Testis (tissue), 3 donors: ENCODE results near the gene PEX14. TPM values are rescaled to one million over a fixed set of nuclear protein-coding genes. Genes with fewer than 3 reads are reported as not detected.

Source experiments
- DNase-seq: peaks from one replicate; pipeline ENCODE4 v3.0.0-alpha.2; 2019
- H3K27ac ChIP-seq, 2 donors: fragments of 200-600 bp; sonication (generic); one replicate each; pipeline ENCODE4 v1.5.1; 2019
- H3K27me3 ChIP-seq: fragments of 200-600 bp; sonication (generic); one replicate; pipeline ENCODE4 v1.5.1; 2019
- H3K36me3 ChIP-seq: fragments of 200-600 bp; sonication (generic); one replicate; pipeline ENCODE4 v1.5.1; 2017; ENCODE audit warnings: low read depth; ENCODE audit errors: missing control alignments
- H3K4me1 ChIP-seq: fragments of 200-600 bp; sonication (generic); one replicate; pipeline ENCODE4 v1.5.1; 2019
- H3K4me3 ChIP-seq, 2 donors: fragments of 200-600 bp; sonication (generic); one replicate each; pipeline ENCODE4 v1.5.1; 2017 to 2019
- H3K9me3 ChIP-seq: fragments of 200-600 bp; sonication (generic); one replicate; pipeline ENCODE4 v1.5.1; 2017
- POLR2A ChIP-seq: fragments of 450-650 bp; IDR thresholded peaks from one replicate; pipeline ENCODE4 v1.6.1; 2017; ENCODE audit warnings: antibody characterized with exemption, mild to moderate bottlenecking, moderate library complexity
- WGBS, 2 donors: methylation state at CpG; one replicate each; pipeline ENCODE4 v1.1.5; 2018; 5-methylcytosine and 5-hydroxymethylcytosine counted together
- intact Hi-C: fragments of 100-400 bp; cut with DNase I; formaldehyde crosslinking; loops from one replicate; pipeline ENCODE4 v1.15.1; 2023; ENCODE audit warnings: low total_unique reads
- polyA plus RNA-seq: library from polyadenylated mRNA; stranded (reverse); fragments of 350-450 nt; fragmentation: Illumina TruSeq; extraction: RNeasy Lipid Tissue Mini Kit (QIAGEN cat#74804); gene quantifications from one replicate; pipeline ENCODE4 v1.2.3, GENCODE V29; 2014; ENCODE audit warnings: low read depth, low replicate concordance; ENCODE audit not compliant: insufficient read depth
- total RNA-seq, 2 donors: library from RNA; depleted of rRNA; stranded (reverse); fragments of >200 nt; gene quantifications; one replicate each; pipeline ENCODE4 v1.2.3, GENCODE V29; 2016
- TF ChIP-seq, protein P1 (sequence below), 3 experiments: fragments of 450-650 bp in 2 of 3; fragments of 200-600 bp in 1 of 3; sonication (generic) in 1 of 3; IDR thresholded peaks; one replicate each; pipeline ENCODE4 v1.5.1; 2016 to 2019; ENCODE audit warnings: antibody characterized with exemption in 3 of 3, mild to moderate bottlenecking in 2 of 3, moderate library complexity in 1 of 3

PEX14 gene
- total and polyA plus RNA-seq, 3 donors from 2014 or later: 28.6 to 39.8 (median 30.3) TPM

- Histone ChIP-seq H3K36me3 (no peaks in the 10 kb centered on the region), H3K4me1 (no peaks in the 10 kb centered on the region), H3K9me3 (no peaks in the 10 kb centered on the region), H3K4me3 (no peak overlapping the region), H3K27me3 (no peaks in the 10 kb centered on the region), H3K27ac (no peak overlapping the region)
- intact Hi-C loops: no loop called here
- no peak for DNase-seq
- WGBS, 2 donors: 92 to 99% methylated on average over 7 of the region's 7 CpGs
- TF ChIP-seq, protein P1, sequence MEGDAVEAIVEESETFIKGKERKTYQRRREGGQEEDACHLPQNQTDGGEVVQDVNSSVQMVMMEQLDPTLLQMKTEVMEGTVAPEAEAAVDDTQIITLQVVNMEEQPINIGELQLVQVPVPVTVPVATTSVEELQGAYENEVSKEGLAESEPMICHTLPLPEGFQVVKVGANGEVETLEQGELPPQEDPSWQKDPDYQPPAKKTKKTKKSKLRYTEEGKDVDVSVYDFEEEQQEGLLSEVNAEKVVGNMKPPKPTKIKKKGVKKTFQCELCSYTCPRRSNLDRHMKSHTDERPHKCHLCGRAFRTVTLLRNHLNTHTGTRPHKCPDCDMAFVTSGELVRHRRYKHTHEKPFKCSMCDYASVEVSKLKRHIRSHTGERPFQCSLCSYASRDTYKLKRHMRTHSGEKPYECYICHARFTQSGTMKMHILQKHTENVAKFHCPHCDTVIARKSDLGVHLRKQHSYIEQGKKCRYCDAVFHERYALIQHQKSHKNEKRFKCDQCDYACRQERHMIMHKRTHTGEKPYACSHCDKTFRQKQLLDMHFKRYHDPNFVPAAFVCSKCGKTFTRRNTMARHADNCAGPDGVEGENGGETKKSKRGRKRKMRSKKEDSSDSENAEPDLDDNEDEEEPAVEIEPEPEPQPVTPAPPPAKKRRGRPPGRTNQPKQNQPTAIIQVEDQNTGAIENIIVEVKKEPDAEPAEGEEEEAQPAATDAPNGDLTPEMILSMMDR (IDR thresholded peaks at IDR 0.05): no peak
- TF ChIP-seq POLR2A: no peak
Measured at GRCh38 chr1:10606064-10606463, 131.3 kb downstream of the PEX14 start.

DNA sequence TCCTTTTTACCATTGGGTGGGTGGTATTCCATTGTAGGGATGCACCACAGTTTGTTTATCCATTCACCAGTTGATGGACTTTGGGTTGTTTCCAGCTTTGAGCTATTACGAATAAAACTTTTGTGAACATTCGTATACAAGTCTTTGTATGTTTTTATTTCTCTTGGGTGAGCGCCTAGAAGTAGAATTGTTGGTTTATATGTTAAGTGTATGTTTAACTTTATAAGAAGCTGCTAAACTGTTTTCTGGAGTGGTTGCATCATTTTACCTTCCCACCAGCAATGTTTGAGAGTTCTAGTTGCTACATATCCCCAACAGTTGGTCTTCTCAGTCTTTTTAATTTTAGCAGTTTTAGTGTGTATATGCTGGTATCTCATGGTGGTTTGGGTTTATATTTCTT lies 132.5 kb downstream of the PEX14 start:
- WGBS, 2 donors: 91 to 96% methylated on average over 3 of the region's 3 CpGs
- intact Hi-C loops: no loop called here
- H3K27ac ChIP-seq: no peak overlapping the region

GRCh38 chr1:10608690-10609089 lies 133.9 kb downstream of the PEX14 start:
- Histone ChIP-seq H3K4me3 (no peak overlapping the region), H3K4me1 (no peaks in the 10 kb centered on the region), H3K9me3 (no peaks in the 10 kb centered on the region), H3K36me3 (no peaks in the 10 kb centered on the region), H3K27ac (no peak overlapping the region), H3K27me3 (no peaks in the 10 kb centered on the region)
- intact Hi-C loops: no loop called here
- 86 to 93% methylated on average over 2 of the region's 2 CpGs for WGBS, 2 donors
- DNase-seq: no peak
- TF ChIP-seq POLR2A: no peak
- TF ChIP-seq, protein P1 (IDR thresholded peaks at IDR 0.05): no peak

More for the DNA sequence above, 132.5 kb downstream of the PEX14 start:
- Histone ChIP-seq H3K36me3 (no peaks in the 10 kb centered on the region), H3K27me3 (no peaks in the 10 kb centered on the region), H3K4me1 (no peaks in the 10 kb centered on the region), H3K4me3 (no peak overlapping the region), H3K9me3 (no peaks in the 10 kb centered on the region)
- DNase-seq: no peak
- TF ChIP-seq, protein P1 (IDR thresholded peaks at IDR 0.05): no peak
- no peak for TF ChIP-seq POLR2A

GRCh38 chr1:10610901-10611600 lies 136.3 kb downstream of the PEX14 start:
- DNase-seq: no peak
- 94 to 96% methylated on average over 6 of the region's 6 CpGs for WGBS, 2 donors
- TF ChIP-seq, protein P1 (IDR thresholded peaks at IDR 0.05): no peak
- TF ChIP-seq POLR2A: no peak
- H3K36me3 ChIP-seq: no peaks in the 10 kb centered on the region
- intact Hi-C loops: no loop called here
- H3K27me3 ChIP-seq: no peaks in the 10 kb centered on the region
- no peak overlapping the region for H3K4me3 ChIP-seq
- H3K9me3 ChIP-seq: no peaks in the 10 kb centered on the region
- H3K4me1 ChIP-seq: no peaks in the 10 kb centered on the region
- no peak overlapping the region for H3K27ac ChIP-seq
